Measurements from ENCODE around the gene RNF34.

The RNF34 gene

DNA sequence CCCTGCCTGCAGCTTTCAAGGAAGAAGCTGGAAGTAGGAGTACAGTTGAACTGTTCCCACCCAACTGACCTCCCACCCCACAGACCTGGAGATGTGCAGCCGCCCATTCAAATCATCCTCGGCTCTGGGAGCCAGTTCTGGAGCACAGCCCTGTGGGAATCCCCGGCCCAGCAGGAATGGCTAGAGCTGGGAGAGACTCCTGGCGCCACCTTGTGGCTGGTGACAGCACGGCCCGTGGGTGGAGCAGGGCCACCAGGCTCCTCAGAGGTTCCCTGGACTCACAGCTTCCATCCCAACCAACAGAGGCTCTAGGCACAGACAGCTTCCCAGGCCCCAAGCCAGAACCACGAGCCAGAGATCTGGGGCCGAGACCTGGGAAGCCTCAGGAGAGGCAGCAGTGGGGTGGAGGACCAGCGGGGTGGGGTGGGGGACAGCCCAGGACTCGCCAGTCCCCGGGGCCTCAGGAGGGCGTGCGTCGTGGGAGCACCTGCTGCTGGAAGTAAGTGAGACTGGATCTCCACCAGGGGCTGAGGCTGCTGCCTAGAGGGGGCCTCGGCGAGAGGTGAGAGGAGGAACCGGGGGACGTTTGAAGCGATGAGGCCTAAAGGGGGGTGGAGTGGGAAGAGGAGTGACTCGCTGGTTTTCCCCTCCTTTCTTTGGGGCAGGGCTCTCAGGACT lies 43.4 kb downstream of the RNF34 start:
- peak; percentile 81 for DNase-seq (ENCODE audit: low read depth in 2 of 2)
- TF ChIP-seq, protein P1, sequence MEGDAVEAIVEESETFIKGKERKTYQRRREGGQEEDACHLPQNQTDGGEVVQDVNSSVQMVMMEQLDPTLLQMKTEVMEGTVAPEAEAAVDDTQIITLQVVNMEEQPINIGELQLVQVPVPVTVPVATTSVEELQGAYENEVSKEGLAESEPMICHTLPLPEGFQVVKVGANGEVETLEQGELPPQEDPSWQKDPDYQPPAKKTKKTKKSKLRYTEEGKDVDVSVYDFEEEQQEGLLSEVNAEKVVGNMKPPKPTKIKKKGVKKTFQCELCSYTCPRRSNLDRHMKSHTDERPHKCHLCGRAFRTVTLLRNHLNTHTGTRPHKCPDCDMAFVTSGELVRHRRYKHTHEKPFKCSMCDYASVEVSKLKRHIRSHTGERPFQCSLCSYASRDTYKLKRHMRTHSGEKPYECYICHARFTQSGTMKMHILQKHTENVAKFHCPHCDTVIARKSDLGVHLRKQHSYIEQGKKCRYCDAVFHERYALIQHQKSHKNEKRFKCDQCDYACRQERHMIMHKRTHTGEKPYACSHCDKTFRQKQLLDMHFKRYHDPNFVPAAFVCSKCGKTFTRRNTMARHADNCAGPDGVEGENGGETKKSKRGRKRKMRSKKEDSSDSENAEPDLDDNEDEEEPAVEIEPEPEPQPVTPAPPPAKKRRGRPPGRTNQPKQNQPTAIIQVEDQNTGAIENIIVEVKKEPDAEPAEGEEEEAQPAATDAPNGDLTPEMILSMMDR (IDR thresholded peaks at IDR 0.05; ENCODE audit: low read depth, low read length), result peak; percentile 95
- no peak overlapping the region for H3K4me3 ChIP-seq (replicated peaks in 1 of 2; ENCODE audit: low read depth in 2 of 2, low read length in 2 of 2)

DNA sequence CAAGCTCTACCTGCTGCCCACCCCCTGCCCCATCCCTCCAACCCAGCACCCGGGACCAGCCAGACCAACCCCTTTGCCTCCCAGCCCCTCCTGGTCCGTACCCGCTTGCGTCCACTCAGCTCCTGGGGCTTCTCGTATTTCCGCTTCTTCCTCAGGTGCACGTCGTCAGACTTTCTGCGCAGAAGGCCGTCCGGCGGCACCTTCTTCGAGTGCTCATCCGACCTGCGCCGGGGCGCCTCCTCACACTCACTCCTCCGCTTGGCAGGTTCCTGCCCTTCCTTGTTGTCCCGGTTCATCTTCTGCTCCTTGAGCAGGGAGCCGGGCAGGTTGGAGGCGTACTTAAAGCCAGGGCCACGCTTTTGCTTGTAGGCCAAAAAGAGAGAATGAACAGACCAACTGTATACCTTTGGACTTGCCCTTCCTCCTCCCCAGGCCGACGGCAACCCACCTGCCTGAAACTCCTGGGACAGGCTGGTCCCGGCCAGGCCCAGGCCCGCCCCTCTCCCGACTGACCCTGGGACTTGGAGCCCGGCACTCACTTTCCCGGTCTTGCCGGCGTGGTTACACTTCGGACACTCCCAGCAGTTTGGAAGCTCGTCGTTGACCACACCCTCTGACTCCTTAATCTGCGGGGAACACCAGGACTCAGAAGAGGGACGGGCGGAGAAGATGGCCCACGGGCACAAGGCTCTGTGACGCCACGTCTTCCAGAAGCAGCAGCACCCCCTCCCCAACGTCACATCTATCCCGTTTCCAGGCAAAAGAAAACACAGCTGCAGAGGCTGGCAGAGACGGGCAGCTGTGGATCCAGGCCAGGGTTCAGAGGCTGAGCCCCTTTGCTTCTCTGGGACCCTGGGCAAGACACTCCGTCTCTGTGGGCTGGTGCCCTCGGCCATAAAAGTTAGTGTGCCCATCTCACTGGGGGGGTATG lies 44.3 kb downstream of the RNF34 start:
- DNase-seq (ENCODE audit: low read depth in 2 of 2), result no peak
- TF ChIP-seq, protein P1 (IDR thresholded peaks at IDR 0.05; ENCODE audit: low read depth, low read length), result no peak
- H3K4me3 ChIP-seq (replicated peaks in 1 of 2; ENCODE audit: low read depth in 2 of 2, low read length in 2 of 2), result no peak overlapping the region

DNA sequence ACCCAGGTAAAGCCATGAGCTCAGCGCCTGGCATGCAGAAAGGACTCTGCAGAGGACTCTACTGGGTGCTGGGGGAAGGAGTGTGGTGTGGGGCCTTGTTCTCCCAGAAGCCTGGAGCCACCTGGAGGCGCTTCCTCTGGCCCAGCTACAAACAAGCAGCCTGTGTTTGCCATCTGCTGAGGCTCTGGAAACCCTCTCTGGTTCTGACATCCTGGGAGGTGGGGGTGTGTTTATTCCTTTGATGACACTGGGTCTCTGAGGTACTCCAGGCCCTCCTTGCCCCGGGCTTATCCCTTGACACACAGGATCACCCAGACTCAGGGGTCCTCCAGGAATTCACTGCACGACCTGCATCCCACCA lies 44.9 kb downstream of the RNF34 start:
- TF ChIP-seq, protein P1 (IDR thresholded peaks at IDR 0.05; ENCODE audit: low read depth, low read length), result no peak
- no peak for DNase-seq (ENCODE audit: low read depth in 2 of 2)
- H3K4me3 ChIP-seq (replicated peaks in 1 of 2; ENCODE audit: low read depth in 2 of 2, low read length in 2 of 2), result no peak overlapping the region

DNA sequence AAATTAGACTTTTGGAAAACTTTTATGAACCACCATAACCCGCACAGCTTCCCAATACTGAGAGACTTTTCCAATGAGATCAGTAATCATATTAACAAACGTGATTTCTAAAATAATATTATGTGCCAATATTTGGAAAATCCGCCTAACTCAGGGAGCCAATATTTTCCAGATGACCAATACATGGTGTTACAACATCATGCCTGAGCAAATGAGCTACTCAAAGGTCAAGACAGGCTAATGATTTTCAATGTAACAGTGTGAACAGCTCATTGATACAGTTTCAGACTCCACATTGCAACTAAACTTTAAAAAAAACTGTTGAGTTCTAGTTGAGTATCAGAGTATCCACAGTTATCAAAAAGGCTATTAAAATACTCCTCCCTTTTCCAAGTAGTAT lies 46.8 kb downstream of the RNF34 start:
- no peak for DNase-seq (ENCODE audit: low read depth in 2 of 2)
- TF ChIP-seq, protein P1 (IDR thresholded peaks at IDR 0.05; ENCODE audit: low read depth, low read length), result no peak
- no peak overlapping the region for H3K4me3 ChIP-seq (replicated peaks in 1 of 2; ENCODE audit: low read depth in 2 of 2, low read length in 2 of 2)

DNA sequence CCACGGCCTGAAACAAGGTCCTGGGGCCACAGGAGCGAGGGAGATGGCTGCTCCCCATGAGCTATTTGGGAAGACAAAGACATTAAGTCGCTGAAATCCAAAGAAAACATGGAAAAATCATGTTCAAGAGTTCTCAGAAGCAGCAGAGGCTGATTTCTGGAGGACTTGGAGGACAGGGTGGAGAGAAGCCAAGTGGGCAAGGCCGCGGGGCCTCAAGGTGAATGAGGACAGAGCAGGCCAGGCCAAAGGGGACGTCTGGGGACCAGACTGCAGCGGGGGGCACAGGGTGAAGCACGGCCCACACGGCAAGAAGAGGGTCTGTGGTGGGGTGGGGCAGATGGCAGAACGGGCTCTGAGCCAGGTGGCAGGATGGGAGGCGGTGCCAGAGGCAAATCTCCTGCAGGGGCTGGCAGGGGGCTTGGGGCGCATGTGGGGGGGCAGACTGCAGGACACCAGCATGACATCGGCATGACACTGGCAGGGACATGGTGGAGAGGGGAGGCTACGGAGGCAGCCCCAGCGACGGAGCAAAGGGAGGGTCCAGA lies 48.9 kb downstream of the RNF34 start:
- no peak for DNase-seq (ENCODE audit: low read depth in 2 of 2)
- TF ChIP-seq, protein P1 (IDR thresholded peaks at IDR 0.05; ENCODE audit: low read depth, low read length), result no peak
- H3K4me3 ChIP-seq (replicated peaks in 1 of 2; ENCODE audit: low read depth in 2 of 2, low read length in 2 of 2), result no peak overlapping the region

DNA sequence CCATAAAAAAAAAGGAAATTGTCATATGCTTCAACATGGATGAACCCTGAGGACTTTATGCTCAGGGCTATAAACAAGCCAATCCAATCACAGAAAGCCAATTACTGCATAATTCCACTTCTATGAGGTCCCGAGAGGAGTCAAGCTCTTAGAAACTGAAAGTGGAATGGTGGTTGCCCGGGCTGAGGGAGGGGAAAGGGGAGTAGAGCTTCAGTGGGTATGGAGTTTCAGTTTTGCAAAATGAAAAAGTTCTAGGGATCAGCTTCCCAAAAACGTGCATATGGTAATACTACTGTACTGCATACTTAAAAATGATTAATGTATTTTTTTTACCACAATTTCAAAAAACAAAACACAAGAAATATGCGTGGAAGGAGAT lies 52.0 kb downstream of the RNF34 start:
- no peak for DNase-seq (ENCODE audit: low read depth in 2 of 2)
- TF ChIP-seq, protein P1 (IDR thresholded peaks at IDR 0.05; ENCODE audit: low read depth, low read length), result no peak
- H3K4me3 ChIP-seq (replicated peaks in 1 of 2; ENCODE audit: low read depth in 2 of 2, low read length in 2 of 2), result no peak overlapping the region

All from cardiac fibroblast (primary cell).